Loucy (cell line): Measurements from ENCODE around the gene DGKB.

ENCODE experiments used
- CTCF ChIP-seq: fragments of 200-600 bp; sonication (generic); conservative IDR thresholded peaks from 2 replicates; pipeline ENCODE4 v1.5.1; 2014; ENCODE audit warnings: mild to moderate bottlenecking, antibody characterized with exemption, low read length
- EZH2phosphoT487 ChIP-seq: fragments of 200-600 bp; IDR thresholded peaks from 2 replicates; pipeline ENCODE4 v1.6.1; 2018; ENCODE audit warnings: antibody characterized with exemption, mild to moderate bottlenecking, moderate library complexity, borderline replicate concordance

GRCh38 chr7:14841869-14842268 lies 60.7 kb downstream of the DGKB start:
- TF ChIP-seq CTCF, result no peak
- no peak for TF ChIP-seq EZH2phosphoT487
